GM20431 (cell line): ENCODE measurements around the gene PRM3.
"Not testable (repeated sequence)": the region's sequence is repeated elsewhere in the genome, so short reads cannot be mapped to it uniquely, and the experiment has no call there.

Experiments
- in situ Hi-C: fragments of 300-500 bp; cut with MseI, MboI; formaldehyde crosslinking; loops from one replicate; pipeline ENCODE4 v1.15.0; 2020; ENCODE audit warnings: low sequenced_read_pairs; ENCODE audit not compliant: unreplicated experiment

The PRM3 gene

DNA sequence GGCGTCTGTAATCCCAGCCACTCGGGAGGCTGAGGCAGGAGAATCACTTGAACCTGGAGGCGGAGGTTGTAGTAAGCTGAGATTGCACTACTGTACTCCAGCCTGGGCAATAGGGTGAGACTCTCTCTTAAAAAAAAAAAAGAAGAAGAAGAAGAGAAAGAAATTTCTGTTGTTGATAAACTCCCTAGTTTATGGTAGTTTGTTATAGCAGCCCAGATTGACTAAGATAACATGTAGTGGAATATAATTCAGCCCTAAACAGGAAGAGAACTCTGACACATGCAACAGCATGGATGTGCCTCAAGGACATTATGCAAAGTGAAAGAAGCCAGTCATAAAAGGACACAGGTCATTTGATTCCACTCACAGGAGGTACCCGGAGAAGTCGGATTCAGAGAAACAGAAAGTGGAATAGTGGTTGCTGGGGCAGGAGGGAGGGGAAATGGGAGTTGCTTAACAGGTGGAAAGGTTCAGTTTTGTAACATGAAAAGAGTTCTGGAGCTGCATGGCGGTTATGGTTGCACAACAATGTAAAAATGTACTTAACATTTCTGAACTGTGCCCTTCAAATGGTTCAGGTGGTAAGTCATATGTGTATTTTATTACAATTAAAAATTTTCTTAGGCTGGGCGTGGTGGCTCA is 33.7 kb upstream of the PRM3 start:
- in situ Hi-C loops = no loop called here

DNA sequence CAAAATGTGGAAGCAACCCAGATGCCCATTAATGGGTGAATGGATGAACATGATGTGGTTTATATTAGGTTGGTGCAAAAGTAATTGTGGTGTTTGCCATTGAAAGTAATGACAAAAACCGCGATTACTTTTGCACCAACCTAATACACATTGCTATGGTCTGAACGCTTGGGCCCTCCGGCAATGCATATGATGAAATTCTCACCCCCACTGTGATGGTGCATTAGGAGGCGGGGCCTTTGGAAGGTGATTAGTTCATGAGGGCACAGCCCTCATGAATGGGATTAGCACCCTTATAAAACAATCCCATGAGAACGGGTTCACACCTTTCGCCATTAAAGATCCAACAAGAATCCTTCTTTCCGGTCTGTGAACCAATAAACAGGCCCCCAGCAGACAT is 33.0 kb upstream of the PRM3 start:
- in situ Hi-C loops = no loop called here

DNA sequence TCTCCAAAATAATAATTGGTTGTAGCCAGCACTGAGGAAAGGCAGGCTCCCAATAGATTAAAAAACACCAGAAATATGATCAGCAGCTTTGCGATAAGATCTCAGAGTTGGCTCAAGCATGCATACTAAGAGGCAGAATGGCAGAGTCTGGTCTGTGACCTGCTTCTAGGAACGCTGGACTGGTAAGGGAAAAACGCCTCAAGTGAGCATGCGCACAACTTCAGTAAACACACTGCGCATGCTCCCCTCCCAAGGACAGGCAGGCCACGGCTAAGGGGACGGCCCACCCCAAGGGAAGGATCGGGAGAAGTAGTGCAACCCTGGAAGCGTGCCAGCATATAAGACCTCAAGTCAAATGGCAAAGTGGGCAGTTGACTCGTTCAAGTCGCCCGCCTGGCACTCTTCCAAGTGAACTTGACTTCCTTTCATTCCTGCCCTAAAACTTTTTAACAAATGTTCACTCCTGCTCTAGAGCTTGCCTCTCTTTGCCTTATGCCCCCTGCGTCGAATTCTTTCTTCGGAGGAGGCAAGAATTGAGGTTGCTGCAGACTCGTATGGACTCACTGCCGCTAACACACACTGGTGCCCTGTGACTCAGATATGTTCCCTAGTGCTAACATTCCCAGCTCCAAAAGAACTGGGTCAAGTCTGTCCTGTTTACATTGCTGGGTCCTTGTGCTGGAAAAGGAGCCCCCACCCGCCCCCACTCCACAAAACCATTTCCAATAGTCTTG is 30.1 kb upstream of the PRM3 start:
- in situ Hi-C loops = no loop called here

DNA sequence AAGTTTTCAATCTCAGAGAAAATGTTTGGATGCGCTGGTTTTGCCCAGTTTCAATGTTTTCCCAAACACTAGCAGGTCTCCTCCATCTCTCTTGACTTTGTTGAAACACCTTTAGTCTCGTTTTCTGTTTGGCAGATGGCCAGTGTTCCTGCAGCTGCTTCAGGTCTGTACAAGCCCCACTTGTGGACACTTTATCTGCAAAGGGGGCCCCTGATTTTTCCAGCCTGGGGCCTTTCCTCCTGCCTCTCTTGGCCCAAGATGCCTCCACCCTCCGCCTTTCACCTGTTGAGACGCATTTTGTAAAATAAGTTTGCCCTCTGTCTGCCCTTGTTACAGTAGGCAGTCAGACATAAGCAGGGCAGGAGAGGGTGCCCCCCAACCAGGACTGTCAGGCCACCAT is 29.5 kb upstream of the PRM3 start:
- in situ Hi-C loops = no loop called here

DNA sequence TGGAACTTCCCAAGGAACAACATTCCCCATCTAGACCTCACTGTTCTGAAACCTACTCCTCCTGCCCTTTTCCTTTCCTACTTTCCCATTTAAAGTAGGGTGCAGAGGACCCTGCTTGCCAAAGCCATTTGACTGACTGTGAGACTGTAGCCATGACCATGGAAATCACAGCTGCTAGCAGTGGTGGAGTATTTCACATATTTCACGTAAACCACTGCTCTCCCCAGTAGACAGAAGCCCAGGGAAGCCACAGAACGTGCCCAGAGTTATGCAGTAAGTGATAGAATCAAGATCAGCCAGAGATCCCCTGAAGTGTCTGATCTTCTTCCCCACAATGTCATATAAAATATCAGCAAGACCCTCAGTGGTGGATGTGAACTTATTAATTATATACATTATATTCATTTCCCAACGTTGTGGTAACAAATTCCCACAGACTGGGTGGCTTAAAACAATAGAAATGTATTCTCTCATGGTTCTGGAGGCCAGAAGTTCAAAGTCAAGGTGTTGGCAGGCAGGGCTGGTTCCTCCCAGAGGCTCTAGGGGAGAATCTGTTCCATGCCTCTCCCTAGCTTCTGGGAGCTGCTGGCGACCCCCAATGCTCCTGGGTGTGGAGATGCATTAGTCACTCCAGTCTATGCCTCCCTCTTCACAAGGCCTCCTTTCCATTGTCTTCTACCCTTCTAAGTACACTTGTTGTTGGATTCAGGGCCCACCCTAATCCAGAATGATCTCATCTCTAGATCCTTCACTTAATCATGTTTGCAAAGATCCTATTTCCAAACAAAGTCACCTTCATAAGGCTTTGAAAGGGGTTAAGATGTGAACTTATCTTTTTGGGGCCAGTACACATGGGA is 28.4 kb upstream of the PRM3 start:
- in situ Hi-C loops = no loop called here

DNA sequence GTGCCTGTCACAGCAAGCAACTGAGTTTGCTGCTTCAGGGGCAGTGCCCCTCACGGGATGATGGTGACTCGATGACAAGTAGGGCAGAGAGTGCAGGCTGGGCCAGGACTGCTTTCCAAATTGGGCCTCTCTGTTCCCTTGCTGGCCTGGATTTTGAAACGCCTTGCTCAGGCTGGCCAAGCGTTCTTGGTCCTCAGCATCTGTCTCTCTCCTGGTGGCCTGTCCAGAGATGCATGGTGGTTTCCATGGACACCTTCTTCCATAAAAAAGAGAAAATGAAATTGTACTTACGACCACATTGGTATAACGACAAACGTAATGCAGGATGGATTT is 27.1 kb upstream of the PRM3 start:
- in situ Hi-C loops = no loop called here

DNA sequence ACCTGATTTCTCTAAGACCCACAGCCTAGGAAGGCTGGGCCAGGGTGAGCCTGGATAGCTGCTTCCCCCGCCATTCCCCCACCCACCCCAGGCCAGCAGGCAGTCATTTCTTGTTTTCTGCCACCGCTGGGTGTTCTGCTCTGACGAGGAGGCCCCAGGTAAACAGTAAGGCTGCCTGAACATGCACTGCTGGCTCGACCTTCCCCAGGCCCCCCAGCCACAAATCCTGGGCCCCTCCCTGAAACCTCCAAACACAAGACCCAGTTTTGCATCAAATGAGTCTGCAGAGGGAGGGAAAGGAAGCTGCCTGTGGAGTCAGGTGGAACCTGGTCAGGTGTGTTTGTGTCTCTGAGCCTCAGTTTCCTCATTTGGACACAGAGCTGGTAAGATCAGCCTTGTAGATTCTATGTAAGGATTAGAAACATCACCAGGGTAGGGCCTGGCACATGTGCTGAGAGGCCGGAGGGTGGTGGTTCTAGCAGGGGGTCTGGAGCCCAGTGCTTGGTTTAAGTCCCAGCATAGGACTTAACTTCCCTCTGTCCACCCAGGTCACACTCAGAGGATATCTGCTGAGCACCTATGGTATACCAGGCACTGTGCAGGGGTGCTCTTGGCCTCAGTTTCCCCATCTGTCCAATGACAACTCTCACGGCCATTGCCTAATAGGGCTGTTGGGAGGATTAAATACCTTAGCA is 26.6 kb upstream of the PRM3 start:
- in situ Hi-C loops = no loop called here

DNA sequence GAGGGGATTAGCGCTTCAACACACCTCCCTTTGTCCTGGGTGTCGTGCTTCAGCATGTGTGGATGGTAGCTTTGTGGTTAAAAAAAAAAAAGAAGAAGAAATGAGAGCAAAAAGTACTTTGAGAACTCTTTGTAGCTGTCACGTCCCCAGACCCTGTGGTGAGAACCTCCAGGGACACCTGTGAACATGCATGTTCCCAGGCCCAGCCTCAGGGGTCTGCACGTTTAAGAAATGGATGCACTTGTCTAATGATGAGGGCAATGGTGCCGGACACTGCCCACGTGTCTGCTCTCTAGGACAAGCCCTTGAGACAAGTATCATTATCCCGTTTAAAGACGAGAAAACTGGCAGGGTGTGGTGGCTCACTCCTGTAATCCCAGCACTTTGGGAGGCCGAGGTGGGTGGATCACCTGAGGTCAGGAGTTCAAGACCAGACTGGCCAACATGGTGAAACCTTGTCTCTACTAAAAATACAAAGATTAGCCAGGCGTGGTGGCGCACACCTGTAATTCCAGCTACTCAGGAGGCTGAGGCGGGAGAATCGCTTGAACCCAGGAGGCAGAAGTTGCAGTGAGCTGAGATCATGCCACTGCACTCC is 25.6 kb upstream of the PRM3 start:
- in situ Hi-C loops = not testable (repeated sequence)

DNA sequence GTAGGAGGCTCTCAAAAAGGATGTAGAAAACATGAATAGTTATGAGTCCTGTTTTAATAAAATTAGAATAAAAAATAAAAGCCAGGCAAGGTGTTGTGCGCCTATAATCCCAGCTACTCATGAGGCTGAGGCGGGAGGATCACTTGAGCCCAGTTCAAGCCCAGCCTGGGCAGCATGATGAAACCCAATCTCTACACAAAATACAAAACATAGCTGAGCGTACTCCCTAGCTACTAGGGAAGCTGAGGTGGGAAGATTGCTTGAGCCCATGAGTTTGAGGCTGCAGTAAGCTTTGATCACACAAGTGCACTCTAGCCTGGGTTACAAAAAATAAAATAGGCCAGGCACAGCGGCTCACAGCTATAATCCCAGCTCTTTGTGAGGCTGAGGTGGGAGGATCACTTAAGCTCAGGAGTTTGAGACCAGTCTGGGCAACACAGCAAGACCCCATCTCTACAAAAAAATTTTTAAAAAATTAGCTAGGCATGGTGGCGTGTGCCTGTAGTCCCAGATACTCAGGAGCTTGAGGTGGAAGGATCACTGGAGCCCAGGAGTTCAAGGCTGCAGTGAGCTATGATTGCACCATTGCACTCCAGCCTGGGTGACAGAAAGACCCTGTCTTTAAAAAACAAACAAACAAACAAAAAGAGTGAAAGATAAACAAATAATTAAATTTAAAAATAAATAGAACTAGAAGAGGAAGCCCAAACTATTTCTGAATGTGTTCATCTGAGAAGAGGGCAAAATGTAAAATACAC is 24.9 kb upstream of the PRM3 start:
- in situ Hi-C loops = no loop called here

DNA sequence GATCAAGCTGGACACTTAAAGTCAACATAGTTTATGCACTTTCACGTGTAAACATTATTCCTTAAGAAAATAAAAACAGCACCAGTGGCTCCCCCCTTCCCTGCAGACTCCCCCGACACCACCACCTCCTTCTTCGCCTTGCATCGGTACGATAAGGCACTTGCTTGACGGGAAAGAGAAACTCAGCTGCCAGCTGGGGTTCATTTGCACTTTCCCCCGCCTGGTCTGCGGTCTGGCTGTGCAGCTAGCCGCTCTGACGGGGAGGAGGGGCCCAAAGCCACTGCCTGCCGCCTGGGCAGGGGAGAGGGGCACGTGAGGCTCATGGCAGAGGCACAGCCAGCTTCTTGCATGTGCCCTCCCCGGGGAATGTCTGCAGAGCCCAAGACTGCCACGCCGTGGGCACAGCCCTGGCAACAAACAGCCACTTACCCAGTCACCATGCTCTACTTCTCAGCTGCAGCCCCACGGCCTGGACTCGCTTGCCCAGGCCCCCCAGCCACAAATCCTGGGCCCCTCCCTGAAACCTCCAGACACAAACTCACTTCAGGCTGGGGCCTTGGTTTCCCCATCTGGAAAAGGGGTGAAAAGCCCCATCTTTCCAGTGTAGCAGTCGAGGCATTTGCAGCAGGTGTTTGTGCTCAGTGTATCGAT is 24.2 kb upstream of the PRM3 start:
- in situ Hi-C loops = no loop called here

DNA sequence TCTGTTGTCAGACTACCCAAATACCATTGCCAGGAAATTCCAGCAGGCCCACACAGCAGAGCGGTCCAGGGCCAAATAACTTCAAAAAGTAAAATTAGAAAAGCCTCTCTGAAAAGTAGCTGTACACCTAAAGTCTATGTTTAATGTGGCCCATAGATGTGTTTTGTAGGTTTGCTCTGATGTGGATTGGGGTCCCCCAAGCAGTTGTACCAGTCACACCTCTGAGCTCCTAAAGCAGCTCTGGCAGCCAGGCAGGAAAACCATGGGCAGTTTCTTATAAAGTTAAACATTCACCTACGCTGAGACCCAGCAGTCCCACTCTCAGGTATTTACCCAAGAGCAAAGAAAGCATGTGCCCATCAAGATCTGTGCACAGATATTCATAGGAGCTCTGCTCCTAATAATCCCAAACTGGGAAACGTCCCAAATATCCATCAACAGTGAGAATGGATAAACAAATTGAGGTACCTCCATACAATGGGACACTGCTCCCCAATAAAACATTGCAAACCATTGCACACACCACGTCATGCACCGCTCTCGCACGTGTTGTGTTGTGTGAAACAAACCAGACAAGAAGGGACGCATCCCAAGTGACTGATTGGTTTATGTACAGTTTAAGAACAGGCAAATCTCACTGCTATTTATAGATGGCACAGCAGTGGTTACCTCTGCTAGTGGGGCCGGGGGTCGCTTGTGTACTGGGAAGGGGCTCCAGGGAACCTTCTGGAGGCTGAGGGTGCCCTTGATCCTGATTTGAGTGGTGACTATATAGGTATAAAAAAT is 23.5 kb upstream of the PRM3 start:
- in situ Hi-C loops = no loop called here

DNA sequence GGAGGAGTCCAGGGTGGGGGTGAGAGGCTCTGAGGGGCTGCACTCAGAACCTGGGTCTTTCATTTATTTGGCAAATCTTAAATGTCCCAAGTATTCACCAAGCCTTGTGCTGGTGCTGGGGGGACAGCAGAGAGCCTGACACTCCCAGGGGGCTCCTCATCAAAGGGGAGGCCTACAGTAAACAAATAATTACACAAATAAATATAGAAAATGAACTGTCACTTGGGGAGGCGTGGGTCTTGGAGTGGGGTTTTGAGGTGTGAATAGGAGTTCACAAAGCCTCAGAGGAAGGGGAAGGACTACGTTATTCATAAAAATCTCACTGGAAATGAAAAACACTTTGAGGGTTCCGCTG is 22.9 kb upstream of the PRM3 start:
- in situ Hi-C loops = no loop called here

DNA sequence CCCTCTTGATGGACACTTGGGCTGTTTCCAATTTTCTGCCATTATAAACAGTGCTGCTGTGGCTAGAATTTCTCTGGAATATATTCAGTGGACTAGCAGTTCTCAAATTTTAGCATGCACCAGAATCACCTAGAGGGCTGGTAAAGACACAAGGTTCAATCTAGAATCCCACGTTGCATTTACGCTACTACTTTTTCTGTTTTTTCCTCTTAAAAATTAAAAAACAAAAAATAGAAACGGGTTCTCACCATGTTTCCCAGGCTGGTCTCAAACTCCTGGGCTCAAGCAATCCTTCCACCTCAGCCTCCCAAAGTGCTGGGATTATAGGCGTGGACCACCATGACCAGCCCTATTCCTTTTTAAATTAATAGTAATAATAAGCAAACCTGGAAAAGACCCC is 22.2 kb upstream of the PRM3 start:
- in situ Hi-C loops = no loop called here

DNA sequence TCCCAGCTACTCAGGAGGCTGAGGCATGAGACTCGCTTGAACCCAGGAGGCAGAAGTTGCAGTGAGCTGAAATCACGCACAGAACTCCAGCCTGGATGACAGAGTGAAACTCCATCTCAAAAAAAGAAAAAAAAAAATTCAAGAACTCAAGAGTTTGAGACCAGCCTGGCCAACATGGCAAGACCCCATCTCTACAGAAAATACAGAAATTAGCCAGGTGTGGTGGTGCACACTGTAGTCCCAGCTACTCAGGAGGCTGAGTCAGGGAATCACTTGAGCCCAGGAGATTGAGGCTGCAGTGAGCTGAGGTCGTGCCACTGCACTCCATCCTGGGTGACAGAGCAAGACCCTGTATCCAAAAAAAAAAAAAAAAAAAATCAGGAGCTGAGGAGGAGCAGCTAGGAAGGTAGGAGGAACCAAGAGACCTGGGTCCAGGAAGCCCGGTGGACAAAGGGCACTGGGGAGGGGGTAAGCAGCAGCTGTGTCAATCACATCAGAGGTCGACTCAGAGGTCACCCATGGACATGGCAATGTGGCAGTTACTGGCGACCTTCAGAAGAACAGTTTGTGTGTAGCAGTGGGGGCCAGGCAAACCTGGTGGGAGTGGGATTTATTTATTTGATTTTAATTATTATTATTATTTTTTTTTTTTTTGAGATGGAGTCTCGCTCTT is 18.8 kb upstream of the PRM3 start:
- in situ Hi-C loops = no loop called here

DNA sequence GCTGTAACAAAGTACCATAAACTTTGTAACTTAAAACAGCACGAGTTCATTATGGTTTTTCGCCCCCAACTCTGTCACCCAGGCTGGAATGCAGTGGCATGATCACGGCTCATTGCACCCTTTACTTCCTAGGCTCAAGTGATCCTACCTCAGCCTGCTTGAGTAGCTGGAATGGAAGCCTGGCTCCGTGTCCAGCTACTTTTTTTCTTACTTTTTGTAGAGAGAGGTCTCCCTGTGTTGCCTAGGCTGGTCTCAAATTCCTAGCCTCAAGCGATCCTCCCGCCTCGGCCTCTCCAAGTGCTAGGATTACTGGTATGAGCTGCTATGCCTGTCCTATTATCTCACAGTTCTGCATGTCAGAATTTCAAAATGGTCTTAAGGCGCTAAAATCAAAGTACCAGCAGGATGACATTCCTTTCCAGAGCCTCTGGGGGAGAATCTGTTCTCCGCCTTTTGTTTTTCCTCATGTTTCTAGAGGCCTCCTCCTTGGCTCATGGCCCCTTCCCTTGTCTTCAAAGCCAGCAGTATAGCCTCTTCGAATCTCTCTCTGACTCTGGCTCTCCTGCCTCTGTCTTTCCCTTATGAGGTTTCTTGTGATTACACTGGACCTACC is 17.8 kb upstream of the PRM3 start:
- in situ Hi-C loops = no loop called here

DNA sequence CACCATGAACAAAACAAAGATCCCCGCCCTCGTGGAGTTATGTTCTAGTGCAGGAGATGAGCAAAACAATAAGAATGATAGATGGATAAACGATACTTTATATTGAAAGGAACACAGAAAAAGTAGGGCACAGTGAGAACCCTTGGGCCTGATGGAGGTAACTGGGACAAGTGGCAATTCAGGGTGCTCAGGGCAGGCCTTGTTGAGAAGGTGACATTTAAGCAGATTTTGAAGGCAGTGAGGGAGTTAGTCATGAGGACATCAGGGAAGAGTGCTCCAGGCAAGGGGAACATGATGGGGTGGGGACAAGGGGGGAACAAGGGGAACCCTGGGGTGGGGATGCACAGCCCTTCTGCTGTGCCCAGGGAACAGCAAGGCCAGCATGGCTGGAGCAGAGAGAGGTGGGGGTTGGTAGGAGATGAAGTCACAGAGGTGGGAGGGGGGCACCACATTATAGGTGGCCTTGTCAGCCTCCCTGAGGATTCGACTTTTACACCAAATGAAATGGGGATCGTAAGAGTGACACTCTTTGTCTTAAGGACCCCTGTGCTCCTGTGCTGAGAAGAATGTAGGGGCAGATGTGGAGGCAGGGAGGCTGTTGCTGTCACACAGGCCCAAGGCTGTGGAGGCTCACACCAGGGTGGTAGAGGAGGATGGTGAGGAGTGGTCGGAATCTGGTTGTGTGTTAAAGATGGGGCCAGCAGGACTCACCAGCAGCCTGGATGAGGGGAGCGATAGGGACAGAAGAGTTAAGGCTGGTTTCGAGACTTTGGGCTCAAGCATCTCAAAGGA is 16.9 kb upstream of the PRM3 start:
- in situ Hi-C loops = no loop called here

DNA sequence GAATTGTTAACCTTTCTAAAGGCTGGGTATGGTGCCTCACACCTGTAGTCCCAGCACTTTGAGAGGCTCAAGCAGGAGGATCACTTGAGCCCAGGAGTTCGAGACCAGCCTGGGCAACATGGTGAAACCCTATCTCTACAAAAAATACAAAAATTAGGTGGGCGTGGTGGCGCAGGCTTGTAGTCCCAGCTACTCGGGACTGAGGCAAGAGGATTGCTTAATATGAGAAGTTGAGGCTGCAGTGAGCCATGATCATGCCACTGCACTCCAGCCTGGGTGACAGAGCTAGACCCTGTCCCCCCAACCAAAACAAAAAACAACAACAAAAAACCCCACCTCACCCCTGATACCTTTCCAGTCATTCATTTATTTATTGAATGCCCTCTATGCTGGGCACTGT is 16.3 kb upstream of the PRM3 start:
- in situ Hi-C loops = not testable (repeated sequence)
